NCI-H446 treated with DMSO at 0.1 percent for 48 hours (cell line): ENCODE data around the gene FOSL2.

Experiments used
- DNase-seq: peaks from one replicate; lab custom pipeline; 2025; lab: John Stamatoyannopoulos, UW

FOSL2 gene

DNA sequence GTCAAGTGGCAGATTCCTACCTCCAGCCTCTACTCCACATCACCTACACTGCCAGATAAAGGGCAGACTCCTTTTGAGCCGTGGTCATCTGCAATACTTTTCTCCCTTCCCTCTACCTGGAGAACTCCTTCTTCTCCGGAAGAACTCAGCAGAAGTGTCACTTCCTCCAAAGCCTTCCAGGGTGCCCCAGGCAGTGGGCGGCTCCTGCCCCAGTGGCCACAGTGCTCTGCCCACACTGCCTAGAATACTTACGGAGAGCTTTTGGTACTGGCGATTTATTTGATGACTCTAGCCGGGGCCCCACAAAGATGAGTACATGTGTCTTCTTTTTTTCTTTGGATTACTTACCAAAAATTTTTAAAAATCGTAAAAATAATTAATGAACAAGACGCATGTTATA, 39.7 kb downstream of the FOSL2 start:
- DNase-seq = no peak

DNA sequence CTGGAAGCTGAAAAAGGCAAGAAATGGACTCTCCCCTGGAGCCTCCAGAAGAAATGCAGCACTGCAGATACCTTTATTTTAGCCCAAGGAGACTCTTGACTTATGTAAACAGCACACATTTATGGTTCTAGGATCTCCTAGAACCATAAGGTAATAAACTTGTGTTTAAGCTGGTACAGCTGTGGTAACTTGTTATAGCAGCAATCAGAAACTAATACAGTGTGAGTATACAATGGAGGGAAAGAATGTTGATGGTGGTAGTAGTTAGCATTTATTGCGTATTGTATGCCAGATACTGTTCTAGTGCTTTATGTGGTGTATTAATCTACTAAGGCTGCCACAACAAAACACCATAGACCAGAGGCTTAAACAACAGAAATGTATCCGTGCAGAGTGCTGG, 40.6 kb downstream of the FOSL2 start:
- no peak for DNase-seq

DNA sequence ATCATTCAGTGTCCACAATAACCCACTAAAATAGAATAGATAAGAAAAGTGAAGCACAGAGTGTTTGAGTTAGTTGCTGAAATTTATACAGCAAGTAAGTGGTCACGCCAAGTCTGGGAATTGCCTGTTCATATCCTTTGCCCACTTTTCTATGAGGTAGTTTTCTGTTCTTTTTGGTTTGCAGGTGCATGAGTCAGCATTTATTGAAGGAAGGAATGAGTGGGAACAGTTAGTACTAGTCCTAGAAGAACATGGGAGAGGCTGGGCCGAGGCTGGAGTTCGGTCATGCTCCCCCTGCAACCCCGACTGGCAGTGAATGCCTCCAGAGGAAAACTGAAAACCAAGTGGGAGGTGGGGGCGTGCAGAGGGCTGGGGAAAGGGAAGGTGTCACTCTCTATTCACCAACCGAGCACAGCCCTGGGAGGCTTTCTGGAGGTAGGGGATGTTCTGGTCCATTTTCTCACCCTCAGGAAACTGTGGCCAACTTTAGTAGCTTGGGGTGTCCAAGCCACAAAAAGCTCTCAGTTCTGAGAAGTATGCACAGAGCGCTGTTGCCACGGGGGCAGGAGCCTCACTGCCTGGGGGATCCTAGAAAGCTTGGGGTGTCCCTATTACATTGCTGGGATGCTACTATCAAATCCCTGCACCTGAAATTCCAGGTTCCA, 41.4 kb downstream of the FOSL2 start:
- DNase-seq = no peak

DNA sequence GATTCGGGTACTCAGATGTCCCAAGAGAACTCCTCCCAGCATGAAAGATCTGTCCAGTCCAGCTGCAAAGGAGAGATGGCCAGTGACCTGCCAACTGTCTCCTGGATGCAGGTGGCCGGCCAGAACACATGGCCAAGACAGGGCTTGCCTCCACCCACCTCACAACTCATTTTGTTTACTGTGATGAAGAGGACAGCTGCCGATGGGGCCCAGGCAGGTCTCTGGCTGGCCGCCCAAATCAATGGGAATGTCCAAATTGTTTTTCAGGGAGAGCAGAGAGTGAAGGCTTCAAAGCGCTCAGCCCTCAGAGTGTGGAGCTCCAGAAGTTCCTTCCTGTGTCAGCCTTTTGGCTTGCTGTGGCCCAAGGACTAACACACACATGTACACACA, 41.9 kb downstream of the FOSL2 start:
- DNase-seq = no peak

DNA sequence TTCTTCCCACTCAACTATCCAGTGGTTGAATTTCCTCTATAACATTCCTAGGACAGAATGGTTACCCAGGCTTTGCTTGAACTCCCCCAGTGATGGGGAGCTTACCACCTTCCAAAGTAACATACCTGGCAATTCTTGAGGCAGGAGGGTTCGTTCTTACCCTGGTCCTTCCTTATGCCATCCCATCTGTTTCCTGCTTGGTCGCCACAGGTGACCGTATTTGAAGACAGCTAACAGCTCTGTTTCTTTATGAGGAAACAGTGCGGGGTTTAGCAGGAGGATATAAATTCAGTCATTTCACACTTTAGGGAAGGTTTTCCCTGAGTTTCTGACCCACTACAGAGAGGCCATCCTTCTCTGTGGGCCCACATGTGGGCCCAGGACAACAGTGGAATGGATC, 42.6 kb downstream of the FOSL2 start:
- DNase-seq = no peak

DNA sequence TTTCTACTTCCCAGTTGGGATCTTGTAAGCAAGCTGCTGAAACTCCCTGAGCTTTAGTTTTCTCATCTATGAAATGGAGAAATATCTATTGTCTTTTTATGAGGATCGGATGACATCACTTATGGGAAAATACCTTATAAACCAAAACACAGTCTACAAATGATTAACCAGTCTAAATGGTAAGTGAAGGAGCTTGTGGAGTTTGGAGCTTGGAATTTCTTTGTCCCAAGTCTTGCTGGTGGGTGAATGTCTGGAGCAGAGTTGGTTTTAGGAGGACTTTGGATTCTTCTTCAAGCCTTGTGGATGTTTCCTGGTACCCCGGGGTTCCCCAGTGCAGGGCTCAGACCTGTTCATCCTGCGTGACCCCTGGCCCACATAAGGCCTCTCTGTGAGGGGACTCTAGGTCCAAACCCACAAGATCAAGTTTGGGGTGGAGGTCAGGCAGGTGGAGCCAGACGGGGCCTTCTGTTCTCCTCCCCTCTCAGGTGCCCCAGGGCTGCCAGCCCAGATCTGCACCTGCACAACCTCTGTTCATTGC, 43.2 kb downstream of the FOSL2 start:
- no peak for DNase-seq

DNA sequence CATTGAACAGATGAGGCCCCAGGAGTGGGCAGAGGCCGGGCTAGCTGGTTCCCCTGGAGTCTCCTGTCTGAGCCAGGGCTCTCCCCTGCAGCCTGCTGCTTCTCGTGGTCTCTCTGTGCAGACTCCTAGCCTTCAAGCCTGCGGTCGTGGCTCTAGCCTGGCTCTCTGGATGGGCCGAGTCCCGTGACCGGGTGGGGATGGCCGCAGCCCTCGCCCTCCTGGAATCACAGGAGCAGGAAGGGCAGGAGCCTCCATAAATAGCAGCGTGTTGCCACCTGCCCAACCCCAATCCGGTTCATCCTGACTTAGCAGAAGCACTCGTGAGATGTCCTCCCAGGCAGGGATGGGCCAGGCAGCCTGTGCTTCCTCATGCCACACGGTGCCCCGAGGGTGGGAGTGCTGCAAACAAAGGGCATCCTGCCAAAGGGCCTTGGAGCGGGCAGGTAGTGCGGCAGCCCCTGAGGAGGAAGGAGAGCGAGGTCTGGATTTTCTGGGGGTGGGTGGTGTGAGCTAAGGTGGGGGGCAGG, 43.9 kb downstream of the FOSL2 start:
- DNase-seq = no peak

DNA sequence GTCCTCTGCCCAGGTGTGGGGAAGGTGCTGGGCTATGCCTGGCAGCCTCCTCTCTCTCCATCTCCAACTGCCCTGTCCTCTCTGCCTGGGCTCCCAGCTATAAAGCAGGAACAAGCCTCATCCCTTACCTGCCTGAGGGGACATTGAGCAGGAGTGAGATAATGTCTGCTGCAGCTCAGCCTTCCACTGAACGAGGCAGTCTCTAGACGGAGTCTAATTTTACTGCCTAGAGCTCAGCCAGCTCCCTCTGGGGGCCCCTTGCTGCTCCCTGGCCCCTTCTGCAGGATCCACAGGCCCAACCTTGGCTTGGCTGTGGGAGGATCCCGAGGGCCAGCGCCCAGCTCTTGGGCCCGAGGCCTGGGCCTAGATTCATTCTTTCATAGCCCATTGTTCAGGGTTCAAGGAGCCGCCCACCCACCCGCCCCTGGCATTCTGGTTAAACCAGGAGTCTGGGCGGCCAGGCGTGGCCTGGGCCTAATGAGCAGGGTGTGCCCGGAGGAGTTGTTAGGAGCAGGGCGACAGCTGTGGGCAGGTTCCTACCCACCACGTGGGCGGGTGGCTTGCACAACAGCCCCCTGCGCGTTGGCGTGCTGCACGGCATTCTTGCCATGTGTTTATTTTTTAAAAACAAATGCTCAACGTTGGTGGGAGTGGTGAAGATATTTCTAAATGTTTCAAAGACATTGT, 44.6 kb downstream of the FOSL2 start:
- no peak for DNase-seq

DNA sequence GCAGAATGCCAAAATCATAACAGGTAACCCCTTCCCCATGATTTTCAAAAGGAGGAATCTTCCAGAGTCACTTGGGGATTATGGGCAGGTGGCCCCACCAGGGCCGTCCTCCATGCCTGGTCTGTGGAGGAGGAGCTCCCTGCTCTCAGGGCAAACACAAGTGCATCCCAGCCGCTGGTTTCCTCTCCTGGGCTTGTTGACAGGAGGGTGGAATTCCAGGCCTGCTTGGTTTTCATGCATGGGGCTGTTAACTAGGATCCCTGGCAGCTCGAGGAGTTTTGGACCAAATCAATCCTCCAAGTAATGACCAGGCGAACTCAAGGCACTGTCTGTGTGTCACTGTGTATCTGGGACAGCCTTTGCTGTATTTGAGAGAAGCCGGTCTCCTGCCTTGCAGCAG, 45.3 kb downstream of the FOSL2 start:
- DNase-seq = no peak

DNA sequence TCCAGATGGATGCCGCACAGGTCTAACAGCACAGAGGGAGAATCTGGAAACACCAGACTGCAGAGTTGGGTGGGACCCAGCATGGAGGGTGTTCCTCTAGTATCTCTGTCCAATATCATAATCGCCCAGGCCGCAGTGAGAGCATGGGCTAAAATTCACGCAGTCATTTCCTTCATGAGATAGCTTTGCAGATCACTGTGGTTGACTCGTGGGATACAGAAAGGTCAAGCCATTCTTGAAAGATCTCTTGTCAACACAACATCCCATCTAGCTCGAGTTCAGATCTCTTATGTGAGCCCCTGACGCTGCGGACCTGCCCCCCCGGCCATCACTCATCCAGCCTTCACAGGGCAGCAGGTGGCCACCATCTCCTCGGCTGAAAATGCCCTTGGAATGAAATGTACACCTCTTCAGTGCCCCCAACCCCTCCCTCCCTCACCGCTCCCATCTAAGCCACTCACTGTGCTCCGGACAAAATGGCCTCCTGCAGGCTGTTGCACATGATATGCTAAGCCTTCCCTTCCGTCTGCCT, 45.9 kb downstream of the FOSL2 start:
- no peak for DNase-seq

DNA sequence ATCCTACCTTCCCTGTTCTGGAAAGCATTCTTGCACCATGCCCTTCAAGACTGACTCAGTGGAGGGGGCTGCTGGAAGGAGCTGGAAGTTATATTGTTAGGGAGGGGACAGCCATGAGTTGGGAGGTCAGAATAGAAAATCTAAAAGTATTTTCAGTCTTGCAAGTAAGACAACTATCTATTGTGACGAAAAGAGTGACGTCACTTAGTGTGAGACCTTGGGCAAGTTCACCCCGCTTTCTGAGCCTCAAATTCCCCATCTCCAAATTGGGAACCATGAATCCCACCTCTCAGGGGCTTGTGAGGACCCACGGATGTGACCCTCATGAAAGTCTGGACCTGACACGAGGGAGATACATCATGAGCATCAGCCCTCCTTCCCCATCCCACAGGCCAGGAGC, 46.5 kb downstream of the FOSL2 start:
- no peak for DNase-seq

DNA sequence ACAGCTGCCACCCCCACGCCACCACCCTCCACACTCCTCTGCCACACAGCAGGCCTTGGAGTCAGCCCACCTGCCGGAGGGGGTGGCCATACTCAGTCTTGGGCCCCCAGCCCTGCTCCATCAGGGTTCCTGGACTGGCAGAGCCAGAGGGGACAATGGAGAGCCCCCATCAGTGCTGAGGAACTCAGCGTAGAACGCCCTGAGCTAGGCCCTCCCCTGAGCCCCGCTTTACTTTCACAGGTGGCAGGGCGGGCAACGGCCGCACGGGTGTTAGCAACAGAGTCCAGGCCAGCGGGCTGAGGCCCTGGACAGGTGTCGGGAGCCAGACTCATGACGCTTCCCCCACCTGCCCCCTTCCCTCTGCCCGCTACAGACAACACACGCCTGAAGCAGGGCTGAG, 47.1 kb downstream of the FOSL2 start:
- no peak for DNase-seq

DNA sequence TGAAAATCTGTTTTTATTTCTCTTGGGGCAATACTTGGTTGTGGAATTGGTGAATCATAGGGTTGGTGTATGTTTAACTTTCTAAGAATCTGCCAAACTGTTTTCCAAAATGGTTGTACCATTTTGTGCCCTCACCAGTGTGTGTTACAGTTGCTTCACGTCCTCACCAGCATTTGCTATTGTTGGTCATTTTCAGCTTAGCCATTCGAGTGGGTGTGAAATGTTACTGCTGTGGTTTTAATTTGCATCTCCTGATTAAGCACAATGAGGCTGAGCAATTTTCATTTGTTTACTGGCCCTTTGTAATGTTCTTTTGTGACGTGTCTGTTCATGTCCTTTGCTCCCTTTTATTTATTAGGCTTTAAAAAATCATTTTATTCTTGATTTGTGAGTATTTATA, 49.7 kb downstream of the FOSL2 start:
- DNase-seq = no peak

DNA sequence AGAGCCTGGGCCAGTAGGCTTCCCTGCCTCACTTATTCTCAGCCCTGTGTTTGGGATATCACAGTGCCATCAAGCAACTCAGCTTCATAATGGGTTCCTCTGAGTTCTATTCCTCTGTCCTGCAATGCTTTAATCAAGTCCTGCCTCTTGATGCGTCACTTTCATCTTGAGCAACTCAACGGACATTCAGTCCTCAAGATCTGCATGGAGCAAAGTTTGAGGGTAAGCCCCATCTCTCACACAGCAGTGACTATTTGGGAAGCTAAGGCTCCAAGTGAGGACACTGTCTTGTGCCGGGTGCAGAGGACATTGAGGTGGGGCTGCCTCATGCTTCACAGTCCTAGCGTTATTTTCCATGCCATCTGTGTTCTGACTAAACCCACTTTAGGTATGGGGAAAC, 52.3 kb downstream of the FOSL2 start:
- DNase-seq = no peak

DNA sequence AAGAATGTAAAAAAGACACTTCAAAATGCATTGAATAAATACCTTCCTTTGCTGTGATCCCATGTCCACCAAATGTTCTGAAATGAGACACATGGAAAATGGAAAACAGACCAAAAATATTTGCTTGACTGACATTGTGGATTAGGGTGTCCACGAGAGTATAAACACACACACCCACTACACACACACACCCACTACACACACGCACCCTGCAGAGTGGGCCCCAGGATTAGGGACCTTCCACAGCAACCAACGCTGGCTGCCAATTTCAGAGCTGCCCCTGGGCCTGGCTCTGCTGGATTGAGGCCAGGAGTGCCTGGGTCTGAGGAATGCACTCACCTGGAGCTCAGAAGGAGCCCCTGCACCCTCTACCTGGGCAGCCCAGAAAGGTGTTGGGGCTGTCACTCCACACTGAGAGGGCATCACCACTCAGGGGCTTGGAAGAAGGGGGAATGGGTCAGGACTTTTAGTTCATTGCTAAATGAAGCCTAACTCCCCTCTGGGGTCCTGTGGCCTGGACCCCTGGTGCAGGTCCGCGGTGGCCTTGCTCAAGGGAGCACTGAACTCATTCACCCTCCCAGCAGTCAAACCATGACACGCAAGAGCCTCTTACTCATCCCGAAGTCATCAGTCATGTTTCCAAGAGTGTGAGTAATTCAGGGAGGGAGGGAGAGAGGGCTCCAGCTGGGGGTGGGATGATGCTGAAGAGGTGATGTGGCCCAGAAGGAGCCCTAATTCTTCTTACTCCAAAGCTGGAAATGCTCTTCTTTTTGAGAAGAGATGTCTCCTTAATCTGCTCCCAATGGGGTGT, 53.0 kb downstream of the FOSL2 start:
- no peak for DNase-seq

DNA sequence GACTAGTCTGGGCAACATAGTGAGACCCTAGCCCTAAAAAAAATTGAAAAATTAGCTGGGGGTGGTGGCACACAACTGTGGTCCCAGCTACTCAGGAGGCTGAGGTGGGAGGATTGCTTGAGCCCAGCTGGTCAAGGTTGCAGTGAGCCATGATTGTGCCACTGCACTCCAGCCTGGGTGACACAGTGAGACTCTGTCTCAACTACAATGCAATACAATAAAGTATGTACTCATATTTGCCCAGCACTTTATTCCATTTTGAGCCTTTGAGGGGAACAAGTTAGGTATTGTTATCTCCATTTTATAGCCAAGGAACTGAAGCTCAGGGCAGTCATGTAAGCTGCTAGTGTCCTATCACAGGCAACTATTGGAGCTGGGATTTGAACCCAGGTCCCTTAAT, 53.9 kb downstream of the FOSL2 start:
- DNase-seq = no peak

DNA sequence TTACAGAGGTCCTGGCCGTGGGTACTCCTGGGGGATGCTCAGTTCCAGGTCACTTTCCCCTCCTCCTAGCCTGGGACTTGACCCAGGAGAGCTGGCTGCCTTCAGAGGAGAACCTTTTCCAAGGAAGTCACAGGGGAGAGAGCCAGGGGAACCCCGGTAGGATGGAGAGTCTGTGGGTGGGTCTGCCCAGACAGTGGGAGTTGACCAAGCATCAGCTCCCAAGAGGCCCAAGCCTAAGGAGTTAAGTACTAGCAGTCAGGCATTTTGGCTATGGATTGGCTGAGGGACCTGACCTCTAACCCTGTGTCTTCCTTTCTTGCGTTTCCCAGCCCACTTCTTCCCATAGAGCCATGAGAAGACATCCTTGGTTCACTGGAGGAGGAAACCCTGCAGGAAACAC, 54.4 kb downstream of the FOSL2 start:
- DNase-seq = no peak

DNA sequence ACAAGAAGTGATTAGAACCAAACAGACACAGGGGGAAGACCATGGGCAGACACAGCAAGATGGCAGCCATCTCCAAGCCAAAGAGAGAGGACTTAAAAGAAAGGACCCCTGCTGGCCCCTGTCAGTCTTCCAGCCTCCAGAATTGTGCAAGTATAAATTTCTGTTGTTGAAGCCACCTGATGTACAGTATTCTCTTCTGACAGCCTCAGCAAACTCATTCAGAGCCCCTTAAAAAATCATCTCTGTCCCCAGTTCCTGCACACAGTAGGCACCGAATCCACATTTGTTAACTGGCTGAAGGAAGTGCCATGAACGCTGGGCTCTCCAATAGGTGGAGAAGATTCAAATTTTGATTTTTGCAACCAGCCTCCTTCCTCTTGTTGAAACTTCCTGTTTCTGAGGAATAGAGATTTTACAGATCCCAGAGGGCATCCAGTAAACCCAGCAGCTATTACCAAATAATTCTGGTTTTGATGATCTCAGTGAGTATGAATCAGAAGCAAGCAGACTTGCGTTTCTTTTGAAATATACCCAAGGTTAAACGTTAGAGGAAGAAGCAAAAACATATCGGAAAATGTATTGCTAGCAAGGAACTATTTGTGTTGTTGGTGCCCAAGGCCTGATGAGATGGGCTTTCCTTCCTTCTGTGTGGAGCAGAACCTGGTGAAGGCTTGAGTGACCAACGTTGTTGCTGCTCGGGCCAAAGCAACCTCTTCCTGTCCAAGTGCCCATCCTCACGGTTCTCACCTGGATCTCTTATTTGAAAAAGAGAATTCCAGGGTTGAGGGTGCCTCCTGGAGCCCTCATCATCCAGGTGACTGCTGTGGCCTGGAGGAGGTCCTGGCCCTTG, 55.5 kb downstream of the FOSL2 start:
- no peak for DNase-seq

DNA sequence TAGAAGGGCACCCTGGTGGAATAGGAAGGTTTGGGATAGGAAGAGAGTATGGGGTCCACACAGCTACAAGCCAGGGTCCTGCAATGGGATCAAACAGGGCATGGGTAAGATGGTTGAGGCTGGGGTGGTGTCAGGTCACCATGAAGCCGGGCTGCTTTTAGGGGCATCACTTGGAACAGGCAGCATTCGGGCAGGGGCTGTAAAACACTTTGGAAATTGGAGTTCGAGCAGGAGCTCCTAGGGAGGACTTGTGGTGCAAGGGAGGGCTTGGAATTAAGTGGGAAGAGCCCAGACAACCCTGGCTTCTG, 56.1 kb downstream of the FOSL2 start:
- no peak for DNase-seq

DNA sequence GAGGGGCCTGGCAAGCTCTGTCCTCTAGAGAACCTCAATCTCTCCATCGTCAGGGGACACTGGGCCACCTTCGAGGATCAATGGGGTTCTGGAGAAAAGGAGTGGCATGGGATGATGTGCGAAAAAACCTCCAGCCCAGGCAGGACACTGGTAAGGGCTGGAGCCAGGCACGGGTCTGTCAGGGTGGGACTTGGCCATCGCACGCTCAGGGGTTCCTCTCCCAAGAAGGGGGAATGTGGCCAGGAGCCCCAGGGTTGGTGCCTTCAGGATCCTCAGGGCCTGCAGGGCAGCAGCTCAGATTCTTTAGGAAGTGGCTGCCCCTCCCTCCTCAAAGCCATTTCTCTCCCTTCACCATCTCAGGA, 56.4 kb downstream of the FOSL2 start:
- no peak for DNase-seq

DNA sequence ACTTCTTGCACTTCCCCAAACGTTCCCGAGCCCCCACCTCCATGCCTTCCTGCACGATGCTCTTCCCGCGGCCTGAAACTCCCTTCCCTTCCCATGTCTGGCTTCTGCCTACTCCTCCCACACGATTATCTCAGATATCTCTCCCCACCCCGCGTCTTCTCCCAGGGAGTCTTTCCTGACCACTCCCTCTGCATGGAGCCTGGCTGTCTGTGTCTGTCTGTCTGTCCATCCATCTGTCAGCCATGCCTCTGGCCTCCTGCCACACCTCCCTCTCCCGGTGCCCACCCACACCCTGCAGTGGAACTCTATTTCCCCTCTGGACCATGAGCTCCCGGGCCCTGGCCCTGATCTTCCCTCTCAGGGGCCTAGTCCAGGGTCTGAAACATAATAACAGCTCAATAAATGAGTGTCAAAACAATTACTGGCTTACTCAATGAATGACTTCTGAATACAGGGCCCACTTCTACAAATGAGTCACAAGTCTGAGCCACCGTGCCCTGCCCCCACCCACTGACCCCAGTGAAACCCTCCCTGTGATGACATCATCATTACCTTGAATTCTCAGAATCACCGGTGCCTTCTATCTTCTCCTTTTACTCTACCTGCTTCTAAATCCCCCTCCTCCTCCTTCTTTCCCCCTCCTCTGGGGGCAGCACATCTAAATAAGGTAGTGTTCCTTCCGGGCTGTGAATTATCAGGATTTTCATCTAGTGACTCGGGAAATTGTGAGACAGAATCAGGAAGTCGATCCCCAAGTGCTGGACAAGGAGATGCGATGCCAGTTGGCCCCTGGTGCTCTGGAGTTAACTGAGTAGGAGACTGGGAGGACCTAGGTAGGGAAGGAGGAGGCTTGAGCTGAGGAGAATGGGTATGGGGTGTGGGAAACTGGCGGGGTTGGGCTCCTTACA, 57.1 kb downstream of the FOSL2 start:
- no peak for DNase-seq
